ENCODE measurements around the gene YWHAH. TPM values are rescaled to one million over a fixed set of nuclear protein-coding genes. Genes with fewer than 3 reads are reported as not detected.
A peak's percentile ranks its signal among the peaks of the same experiment; 100 is the strongest.

The YWHAH gene
- polyA plus RNA-seq, 3 donors, result 59.5 to 136 (median 132) TPM

GRCh38 chr22:31935961-31936635, 8.2 kb upstream of the YWHAH start:
- Histone ChIP-seq H3K79me2 (ENCODE audit: insufficient read depth, low read length) (no peaks in the 10 kb centered on the region), H3K27me3 (ENCODE audit: control insufficient read depth in 2 of 2, insufficient read depth in 2 of 2, low read length in 2 of 2) (no peaks in the 10 kb centered on the region), H3K4me3 (replicated peaks in 1 of 3; ENCODE audit: low read depth in 2 of 3, low read length in 3 of 3) (no peak overlapping the region), H3K27ac (ENCODE audit: low read depth in 1 of 2, low read length in 2 of 2) (no peak overlapping the region), H2AFZ (ENCODE audit: insufficient read depth, low read depth, low read length, poor library complexity, severe bottlenecking) (no peak overlapping the region), H3K9me3 (replicated peaks in 1 of 2; ENCODE audit: control insufficient read depth in 1 of 2, insufficient read depth in 1 of 2, low read length in 2 of 2) (no peaks in the 10 kb centered on the region), H3K9ac (ENCODE audit: insufficient read depth, low read length, poor library complexity, severe bottlenecking) (no peak overlapping the region), H3K4me2 (replicated peaks; ENCODE audit: extremely low read depth, low read length, poor library complexity, severe bottlenecking) (no peak overlapping the region), H4K20me1 (ENCODE audit: insufficient read depth, low read length) (no peaks in the 10 kb centered on the region), H3K36me3 (replicated peaks in 1 of 2; ENCODE audit: control insufficient read depth in 1 of 2, insufficient read depth in 2 of 2, low read length in 2 of 2) (no peaks in the 10 kb centered on the region), H3K4me1 (ENCODE audit: control insufficient read depth in 1 of 2, insufficient read depth in 2 of 2, low read length in 2 of 2) (peaks cover 8 to 10% of the 10 kb centered on the region in 2 donors)
- intact Hi-C loops (cut with micrococcal nuclease), result no loop called here
- H3K27me3 Mint-ChIP-seq (ENCODE audit: low read depth in 3 of 3), result peaks cover 0 to 11% (median 0%) of the 10 kb centered on the region in 3 donors
- no peak overlapping the region for H3K4me3 Mint-ChIP-seq
- WGBS (ENCODE audit: insufficient coverage), result 50% methylated on average over 1 of the region's 4 CpGs
- no peaks in the 10 kb centered on the region for H3K36me3 Mint-ChIP-seq
- no peaks in the 10 kb centered on the region for H3K9me3 Mint-ChIP-seq
- no peak for TF ChIP-seq CTCF (IDR thresholded peaks at IDR 0.05)
- no peak for DNase-seq
- peak overlapping the region in 1 of 7 donors; percentile 62 for H3K27ac Mint-ChIP-seq
- H3K4me1 Mint-ChIP-seq, result peaks cover 22% of the 10 kb centered on the region

GRCh38 chr22:31937341-31937740, 7.0 kb upstream of the YWHAH start:
- H2AFZ ChIP-seq (ENCODE audit: insufficient read depth, low read depth, low read length, poor library complexity, severe bottlenecking), result no peak overlapping the region
- no peak overlapping the region for H3K4me2 ChIP-seq (replicated peaks; ENCODE audit: extremely low read depth, low read length, poor library complexity, severe bottlenecking)
- intact Hi-C loops (cut with micrococcal nuclease), result no loop called here
- H3K27ac Mint-ChIP-seq, result no peak overlapping the region
- H3K27me3 ChIP-seq (ENCODE audit: control insufficient read depth in 2 of 2, insufficient read depth in 2 of 2, low read length in 2 of 2), result no peaks in the 10 kb centered on the region
- no peak overlapping the region for H3K9ac ChIP-seq (ENCODE audit: insufficient read depth, low read length, poor library complexity, severe bottlenecking)
- H3K36me3 ChIP-seq (replicated peaks in 1 of 2; ENCODE audit: control insufficient read depth in 1 of 2, insufficient read depth in 2 of 2, low read length in 2 of 2), result no peaks in the 10 kb centered on the region
- H3K4me3 ChIP-seq (replicated peaks in 1 of 3; ENCODE audit: low read depth in 2 of 3, low read length in 3 of 3), result no peak overlapping the region
- no peaks in the 10 kb centered on the region for H3K79me2 ChIP-seq (ENCODE audit: insufficient read depth, low read length)
- H3K4me3 Mint-ChIP-seq, result no peak overlapping the region
- H3K27ac ChIP-seq (ENCODE audit: low read depth in 1 of 2, low read length in 2 of 2), result no peak overlapping the region
- 100% methylated on average over 1 of the region's 3 CpGs for WGBS (ENCODE audit: insufficient coverage)
- H3K9me3 Mint-ChIP-seq, result no peaks in the 10 kb centered on the region
- H4K20me1 ChIP-seq (ENCODE audit: insufficient read depth, low read length), result no peaks in the 10 kb centered on the region
- no peak for DNase-seq
- H3K36me3 Mint-ChIP-seq, result peaks cover 0 to 2% of the 10 kb centered on the region in 2 donors
- no peaks in the 10 kb centered on the region for H3K9me3 ChIP-seq (replicated peaks in 1 of 2; ENCODE audit: control insufficient read depth in 1 of 2, insufficient read depth in 1 of 2, low read length in 2 of 2)
- peaks cover 29% of the 10 kb centered on the region for H3K4me1 Mint-ChIP-seq
- TF ChIP-seq CTCF (IDR thresholded peaks at IDR 0.05), result no peak
- peaks cover 13 to 14% of the 10 kb centered on the region in 2 donors for H3K4me1 ChIP-seq (ENCODE audit: control insufficient read depth in 1 of 2, insufficient read depth in 2 of 2, low read length in 2 of 2)
- peaks cover 0 to 12% (median 0%) of the 10 kb centered on the region in 3 donors for H3K27me3 Mint-ChIP-seq (ENCODE audit: low read depth in 3 of 3)

Measured in CD14-positive monocyte (primary cell).